MM.1S (cell line): ENCODE results near the gene PRKCD.

Source experiments
- EZH2 ChIP-seq: fragments of 300-600 bp; sonication (generic); optimal IDR thresholded peaks from 2 replicates; pipeline ENCODE3; 2017; ENCODE audit warnings: low read depth, mild to moderate bottlenecking, antibody characterized with exemption, low read length, mixed read lengths
- EZH2phosphoT487 ChIP-seq: fragments of 300-600 bp; sonication (generic); IDR thresholded peaks from 2 replicates; pipeline ENCODE4 v1.6.1; 2018; ENCODE audit warnings: antibody characterized with exemption, low read length
- TF ChIP-seq, protein P1 (sequence below): fragments of 300-600 bp; sonication (generic); IDR thresholded peaks from 2 replicates; pipeline ENCODE4 v1.5.1; 2016; ENCODE audit warnings: antibody characterized with exemption, low read length, mixed read lengths

DNA sequence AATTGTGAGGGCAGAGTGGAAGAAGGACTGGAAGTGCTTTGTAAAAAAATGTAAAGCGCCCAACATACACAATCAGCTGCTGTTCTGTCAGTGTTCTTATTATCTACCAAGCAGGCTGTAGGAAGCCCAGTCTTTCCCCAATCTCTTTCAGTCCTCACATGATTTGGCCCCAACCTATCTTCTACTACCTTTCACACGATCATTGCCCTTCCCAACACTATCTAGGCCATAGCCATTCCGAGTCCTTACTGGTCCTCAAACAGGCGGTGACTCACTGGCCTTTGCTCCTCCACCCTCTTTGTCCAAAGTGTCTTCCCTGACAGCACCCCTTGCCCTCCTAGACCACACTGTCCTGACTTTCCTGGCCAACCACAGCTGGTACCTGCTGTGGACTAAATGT, 29.9 kb upstream of the PRKCD start:
- TF ChIP-seq, protein P1, sequence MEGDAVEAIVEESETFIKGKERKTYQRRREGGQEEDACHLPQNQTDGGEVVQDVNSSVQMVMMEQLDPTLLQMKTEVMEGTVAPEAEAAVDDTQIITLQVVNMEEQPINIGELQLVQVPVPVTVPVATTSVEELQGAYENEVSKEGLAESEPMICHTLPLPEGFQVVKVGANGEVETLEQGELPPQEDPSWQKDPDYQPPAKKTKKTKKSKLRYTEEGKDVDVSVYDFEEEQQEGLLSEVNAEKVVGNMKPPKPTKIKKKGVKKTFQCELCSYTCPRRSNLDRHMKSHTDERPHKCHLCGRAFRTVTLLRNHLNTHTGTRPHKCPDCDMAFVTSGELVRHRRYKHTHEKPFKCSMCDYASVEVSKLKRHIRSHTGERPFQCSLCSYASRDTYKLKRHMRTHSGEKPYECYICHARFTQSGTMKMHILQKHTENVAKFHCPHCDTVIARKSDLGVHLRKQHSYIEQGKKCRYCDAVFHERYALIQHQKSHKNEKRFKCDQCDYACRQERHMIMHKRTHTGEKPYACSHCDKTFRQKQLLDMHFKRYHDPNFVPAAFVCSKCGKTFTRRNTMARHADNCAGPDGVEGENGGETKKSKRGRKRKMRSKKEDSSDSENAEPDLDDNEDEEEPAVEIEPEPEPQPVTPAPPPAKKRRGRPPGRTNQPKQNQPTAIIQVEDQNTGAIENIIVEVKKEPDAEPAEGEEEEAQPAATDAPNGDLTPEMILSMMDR = no peak
- TF ChIP-seq EZH2phosphoT487 (no peak), EZH2 (no peak)
